HG02642 (cell line): ENCODE results near the gene SPPL2C.

Experiments
- ATAC-seq: cut with Tn5 transposase; IDR thresholded peaks from one replicate; pipeline ENCODE4 v1.9.1; 2021; ENCODE audit warnings: mild to moderate bottlenecking; ENCODE audit not compliant: unreplicated experiment, poor library complexity

SPPL2C gene

DNA sequence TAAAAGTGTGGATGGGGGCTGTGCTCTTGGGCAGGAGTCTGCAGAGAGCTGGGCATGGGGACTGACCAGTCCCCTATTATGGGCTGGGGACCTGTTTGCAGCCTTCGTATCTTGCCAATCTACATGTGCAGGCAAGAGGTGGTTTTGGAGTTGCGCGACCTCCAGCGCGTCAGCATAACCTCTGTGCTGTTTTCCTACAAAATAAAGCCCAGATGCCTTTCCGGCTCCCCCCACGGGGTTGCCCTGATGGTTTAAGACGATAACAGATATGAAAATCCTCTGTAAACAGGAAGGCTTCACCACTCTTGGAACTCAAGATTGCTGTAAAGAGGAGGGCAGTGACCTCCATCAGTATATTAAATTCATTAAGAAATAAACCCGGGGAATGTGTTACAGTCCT lies 16.5 kb upstream of the SPPL2C start:
- no peak for ATAC-seq

GRCh38 chr17:45828582-45829133 lies 16.0 kb upstream of the SPPL2C start:
- ATAC-seq, result no peak

- ATAC-seq, result no peak
These were observed 10.8 kb upstream of the SPPL2C start for GRCh38 chr17:45833920-45834319.

GRCh38 chr17:45834471-45835396 lies 9.9 kb upstream of the SPPL2C start:
- ATAC-seq, result no peak

GRCh38 chr17:45835481-45835880 lies 9.2 kb upstream of the SPPL2C start:
- ATAC-seq, result no peak

- ATAC-seq, result no peak
These were observed 8.3 kb upstream of the SPPL2C start for GRCh38 chr17:45836047-45837044.

- no peak for ATAC-seq
These were observed 7.5 kb upstream of the SPPL2C start for GRCh38 chr17:45837187-45837586.

- no peak for ATAC-seq
These were observed 7.1 kb upstream of the SPPL2C start for GRCh38 chr17:45837603-45838002.

GRCh38 chr17:45838751-45839295 lies 5.9 kb upstream of the SPPL2C start:
- no peak for ATAC-seq

- ATAC-seq, result no peak
These were observed 5.2 kb upstream of the SPPL2C start for GRCh38 chr17:45839442-45839841.

DNA sequence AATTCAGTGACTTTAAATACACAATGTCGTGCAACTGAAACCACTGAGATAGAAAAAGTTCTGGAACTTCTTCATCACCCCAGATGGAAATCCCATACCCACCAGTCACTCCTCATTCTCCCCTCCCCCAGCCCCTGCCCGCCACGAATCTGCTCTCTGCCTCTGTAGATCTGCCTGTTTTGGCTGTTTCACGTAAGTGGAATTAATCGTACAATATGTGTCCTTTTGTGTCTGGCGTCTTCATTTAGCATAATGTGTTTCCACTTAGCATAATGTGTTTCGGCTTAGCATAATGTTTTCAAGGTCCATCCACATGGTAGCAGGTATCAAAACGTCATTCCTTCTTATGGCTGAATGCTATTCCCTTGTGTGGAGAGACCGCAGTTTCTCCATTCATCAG lies 3.5 kb upstream of the SPPL2C start:
- ATAC-seq, result no peak

- ATAC-seq, result no peak
These were observed 2.7 kb upstream of the SPPL2C start for GRCh38 chr17:45841883-45842525.

DNA sequence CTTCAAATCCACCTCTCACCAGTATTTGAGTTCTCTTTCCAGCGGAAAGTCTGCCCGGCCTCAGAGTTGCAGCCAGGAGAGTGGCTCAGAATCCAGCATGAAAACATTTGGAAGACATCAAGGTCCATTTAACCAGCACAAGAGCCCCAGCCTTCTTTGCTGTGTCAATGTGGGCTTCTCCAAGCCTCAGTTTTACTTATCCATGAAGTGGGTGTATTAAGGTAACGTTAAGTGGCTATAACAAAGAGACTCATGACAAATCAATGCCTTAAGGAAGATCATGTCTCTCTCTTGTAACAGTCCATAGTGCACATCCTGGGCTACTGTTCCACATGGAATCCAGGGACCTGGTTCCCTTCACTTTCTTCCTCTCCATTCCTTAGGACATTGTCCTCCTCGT lies 959 bp upstream of the SPPL2C start:
- ATAC-seq, result no peak

- no peak for ATAC-seq
These were observed 900 bp downstream of the SPPL2C start for GRCh38 chr17:45845376-45846185.

DNA sequence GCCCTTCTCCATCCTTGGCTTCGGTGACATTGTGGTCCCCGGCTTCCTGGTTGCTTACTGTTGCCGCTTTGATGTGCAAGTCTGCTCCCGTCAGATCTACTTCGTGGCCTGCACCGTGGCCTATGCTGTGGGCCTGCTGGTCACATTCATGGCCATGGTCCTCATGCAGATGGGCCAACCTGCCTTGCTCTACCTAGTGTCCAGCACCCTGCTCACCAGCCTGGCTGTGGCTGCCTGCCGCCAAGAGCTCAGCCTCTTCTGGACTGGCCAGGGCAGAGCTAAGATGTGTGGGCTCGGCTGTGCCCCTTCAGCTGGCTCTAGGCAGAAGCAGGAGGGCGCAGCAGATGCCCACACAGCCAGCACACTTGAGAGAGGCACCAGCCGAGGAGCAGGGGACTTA lies 1.5 kb downstream of the SPPL2C start:
- ATAC-seq, result no peak

GRCh38 chr17:45846646-45847045 lies 2.0 kb downstream of the SPPL2C start:
- ATAC-seq, result no peak

- no peak for ATAC-seq
These were observed 2.4 kb downstream of the SPPL2C start for GRCh38 chr17:45847101-45847500.

- ATAC-seq, result no peak
These were observed 3.1 kb downstream of the SPPL2C start for GRCh38 chr17:45847747-45848146.

- no peak for ATAC-seq
These were observed 3.7 kb downstream of the SPPL2C start for GRCh38 chr17:45848405-45848804.
